ENCODE results near the gene ADRA2B.

ADRA2B gene

DNA sequence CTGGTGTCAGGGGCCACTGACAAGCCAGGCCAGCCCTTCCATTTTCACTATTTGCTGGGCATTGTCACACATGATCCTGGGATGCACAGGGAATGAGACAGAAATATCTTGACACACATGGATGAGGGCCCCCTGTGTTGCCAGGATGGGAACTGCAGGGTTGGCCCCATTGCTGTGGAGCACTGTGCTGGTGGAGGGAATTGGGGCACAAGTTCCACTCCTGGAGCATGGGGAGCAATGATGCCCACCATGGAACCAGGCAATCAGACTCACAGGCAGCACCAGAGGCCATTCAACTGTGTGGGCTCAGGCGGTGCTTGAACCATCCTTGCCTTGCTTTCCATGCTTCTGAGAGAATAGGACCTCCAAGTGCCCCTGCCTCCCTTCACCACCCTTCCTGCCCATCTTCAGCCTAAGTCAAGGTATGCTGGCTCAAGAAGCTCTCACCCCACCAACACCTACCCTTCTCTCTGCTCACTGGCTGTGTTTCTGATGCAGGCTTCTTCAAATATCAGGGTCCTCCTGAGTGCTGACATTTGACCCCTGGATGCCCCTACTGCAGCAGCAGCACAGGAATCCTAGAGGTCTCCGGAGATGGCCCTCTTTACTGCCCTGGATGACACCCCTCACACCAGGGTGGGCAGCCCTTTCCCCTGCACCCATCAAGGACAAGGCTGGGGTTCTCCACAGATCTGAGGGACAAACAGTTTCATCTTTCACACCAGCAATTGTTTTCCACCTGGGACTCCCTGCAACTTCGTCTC, 11.0 kb downstream of the ADRA2B start:
- TF ChIP-seq GATA1 (IDR thresholded peaks at IDR 0.05; ENCODE audit: low read depth, low read length): no peak
- DNase-seq: no peak

DNA sequence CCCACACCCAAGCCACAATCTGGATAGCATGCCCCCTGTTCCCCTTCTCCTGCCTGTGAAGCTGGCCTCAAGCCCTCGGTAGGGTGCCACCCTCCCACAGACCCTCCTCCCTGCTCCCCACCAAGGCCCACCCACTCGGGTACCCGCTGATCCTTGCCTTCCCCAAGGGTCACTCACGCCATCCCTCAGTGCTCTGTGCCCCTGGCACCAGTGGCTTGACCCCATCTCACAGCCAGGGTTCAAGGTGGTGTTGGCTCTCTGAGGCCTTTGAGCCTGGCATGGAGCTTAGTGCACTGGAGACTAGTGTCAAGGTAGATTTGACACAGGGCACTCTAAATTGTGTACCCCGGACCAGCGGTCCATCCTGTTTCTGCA, 11.9 kb downstream of the ADRA2B start:
- TF ChIP-seq GATA1 (IDR thresholded peaks at IDR 0.05; ENCODE audit: low read depth, low read length) (no peak), POLR2A (IDR thresholded peaks at IDR 0.05; ENCODE audit: low read length) (no peak)

DNA sequence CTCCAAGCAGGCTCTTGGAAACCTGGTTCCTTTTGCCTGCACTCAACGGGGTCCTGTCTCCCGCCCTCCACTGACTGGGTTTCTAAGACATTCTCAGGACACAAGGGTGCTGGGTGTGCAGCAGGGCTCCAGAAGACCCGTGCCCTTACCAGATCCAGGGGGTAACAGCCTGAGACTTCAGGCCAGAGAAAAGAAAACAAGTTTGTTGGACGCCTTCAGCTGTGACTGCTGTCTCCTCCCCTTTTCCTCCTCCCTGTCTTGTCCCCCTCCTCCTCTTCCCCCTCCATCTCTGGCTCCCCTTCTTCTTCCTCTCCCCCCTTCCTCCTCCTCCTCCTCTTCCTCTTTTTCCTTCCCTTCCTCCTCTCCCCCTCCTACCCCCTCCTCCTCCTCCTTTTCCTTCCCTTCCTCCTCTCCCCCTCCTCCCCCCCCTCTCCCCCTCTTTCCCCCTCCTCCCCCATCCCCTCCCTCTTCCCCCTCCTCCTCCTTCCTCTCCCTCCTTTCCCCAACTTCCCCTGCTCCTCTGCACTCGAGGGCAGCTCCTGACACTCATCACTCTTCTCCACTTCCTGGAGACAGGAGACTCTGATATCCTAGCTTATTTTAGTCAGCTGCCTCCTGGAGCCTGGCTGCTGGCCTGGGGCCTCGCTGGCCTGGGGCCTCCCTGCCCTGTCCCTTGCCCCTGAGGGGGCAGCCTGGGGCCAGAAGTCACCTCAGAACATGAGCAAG, 12.4 kb downstream of the ADRA2B start:
- TF ChIP-seq GATA1 (IDR thresholded peaks at IDR 0.05; ENCODE audit: low read depth, low read length): no peak
- TF ChIP-seq POLR2A (IDR thresholded peaks at IDR 0.05; ENCODE audit: low read length): no peak
- DNase-seq: no peak

More for the DNA sequence above, 11.9 kb downstream of the ADRA2B start:
- DNase-seq: no peak

DNA sequence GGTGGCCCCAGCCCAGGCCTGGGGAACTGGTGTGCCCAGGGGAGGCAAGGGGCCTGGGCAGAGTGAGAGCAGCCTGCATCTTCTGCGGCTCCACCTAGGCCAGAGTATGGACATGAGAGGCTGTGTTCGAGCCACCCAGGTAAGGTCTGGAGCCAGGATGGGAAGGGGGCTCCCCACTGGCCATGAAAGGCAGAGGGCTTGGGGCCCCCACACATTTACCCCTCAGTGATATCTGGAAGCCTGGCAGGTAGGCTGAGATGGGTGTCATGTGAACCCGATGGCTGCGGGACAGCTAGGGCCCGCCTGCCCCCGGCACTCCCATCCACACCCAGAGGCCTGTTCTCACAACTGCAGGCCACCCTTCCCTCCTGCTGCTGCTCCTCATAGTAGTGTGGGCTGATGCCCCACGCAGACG, 13.2 kb downstream of the ADRA2B start:
- no peak for TF ChIP-seq GATA1 (IDR thresholded peaks at IDR 0.05; ENCODE audit: low read depth, low read length)
- no peak for DNase-seq

DNA sequence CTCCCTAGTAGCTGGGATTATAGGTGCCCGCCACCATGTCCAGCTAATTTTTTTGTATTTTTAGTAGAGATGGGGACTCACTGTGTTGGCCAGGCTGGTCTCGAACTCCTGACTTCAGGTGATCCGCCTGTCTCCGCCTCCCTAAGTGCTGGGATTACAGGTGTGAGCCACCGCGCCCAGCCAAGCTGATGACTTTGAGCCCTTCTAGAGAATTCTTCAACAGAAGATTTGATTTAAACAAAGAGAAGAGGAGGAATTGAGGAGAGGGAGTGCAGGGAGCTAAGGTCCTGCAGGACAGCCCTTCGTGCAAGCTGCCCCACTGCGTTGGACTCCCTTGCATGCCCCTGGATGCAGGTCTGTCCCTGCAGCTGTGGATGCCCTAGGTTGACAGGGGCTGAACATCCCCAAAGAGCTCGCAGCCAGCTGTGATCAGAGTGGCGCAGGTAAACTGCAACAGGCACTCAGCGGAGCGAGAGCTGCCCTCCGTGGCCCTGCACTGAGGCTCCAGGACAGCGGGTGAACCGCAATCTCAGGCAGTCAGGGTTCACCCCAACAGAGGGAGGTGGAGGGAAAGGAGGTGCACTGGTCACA, 13.7 kb downstream of the ADRA2B start:
- no peak for DNase-seq
- no peak for TF ChIP-seq POLR2A (IDR thresholded peaks at IDR 0.05; ENCODE audit: low read length)

DNA sequence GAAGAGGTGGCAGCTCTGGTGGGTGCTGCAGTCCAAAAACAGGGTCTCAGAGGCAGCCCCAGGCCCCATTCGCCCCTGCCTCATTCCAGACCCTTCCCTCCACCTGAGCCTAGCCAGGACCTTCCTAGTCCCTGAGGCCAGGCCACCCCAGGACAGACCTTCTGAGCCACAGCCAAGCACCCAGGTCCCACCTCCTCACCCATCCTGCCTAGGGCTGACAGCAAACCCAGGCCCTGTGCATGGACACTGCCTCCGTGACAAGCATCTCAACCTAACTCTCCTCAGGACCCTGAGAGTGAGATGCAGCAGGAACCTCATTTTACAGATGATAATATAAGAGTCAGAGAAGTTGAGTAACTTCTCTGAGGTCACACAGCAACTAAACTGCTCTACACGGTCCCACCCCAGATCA, 15.5 kb downstream of the ADRA2B start:
- no peak for TF ChIP-seq POLR2A (IDR thresholded peaks at IDR 0.05; ENCODE audit: low read length)
- TF ChIP-seq GATA1 (IDR thresholded peaks at IDR 0.05; ENCODE audit: low read depth, low read length): no peak
- no peak for DNase-seq

DNA sequence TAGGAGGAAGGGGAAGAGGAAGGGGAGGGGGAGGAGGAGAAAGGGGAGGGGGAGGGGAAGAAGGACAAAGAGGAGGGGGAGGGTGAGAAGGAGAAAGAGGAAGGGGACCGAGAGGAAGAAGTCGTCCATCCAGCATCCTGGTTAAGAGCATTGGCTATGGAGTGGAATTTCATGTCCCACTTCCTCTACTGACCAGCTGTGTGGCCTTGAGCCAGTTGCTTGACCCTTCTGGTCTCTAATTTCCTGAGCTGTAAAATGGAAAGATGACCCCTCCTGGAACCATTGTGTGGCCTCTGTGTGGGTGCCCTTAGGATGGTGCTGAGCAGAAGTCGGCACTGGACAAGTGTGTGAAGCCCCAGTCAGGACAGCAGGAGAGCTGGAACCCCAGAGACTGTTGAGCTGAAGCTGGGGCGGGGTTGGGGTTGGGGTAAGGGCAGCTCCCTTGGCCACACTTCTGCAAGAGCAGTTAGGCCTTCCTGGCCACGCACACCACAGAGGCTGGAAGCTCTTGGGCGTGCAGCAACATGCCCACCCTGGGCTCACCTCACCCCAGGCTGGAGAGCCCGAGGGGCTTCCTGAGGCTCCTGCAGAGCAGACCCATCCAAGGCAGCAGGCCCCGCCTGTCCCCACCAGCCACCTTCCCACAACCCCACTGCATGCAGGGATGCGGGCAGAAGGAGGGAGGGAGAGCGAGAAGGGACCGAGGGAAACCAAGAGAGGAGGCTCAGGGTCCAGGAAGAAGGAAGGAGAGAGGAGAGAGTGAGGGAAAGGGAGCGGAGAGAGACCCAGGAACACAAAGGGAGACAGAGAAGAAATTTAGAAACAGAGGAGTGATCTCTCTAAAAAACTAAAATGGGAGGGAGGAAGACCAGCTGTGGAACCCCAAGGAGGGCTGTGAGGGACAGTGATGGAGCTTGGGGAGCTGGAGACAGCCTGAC, 16.2 kb downstream of the ADRA2B start:
- no peak for DNase-seq
- no peak for TF ChIP-seq GATA1 (IDR thresholded peaks at IDR 0.05; ENCODE audit: low read depth, low read length)
- TF ChIP-seq POLR2A (IDR thresholded peaks at IDR 0.05; ENCODE audit: low read length): no peak

DNA sequence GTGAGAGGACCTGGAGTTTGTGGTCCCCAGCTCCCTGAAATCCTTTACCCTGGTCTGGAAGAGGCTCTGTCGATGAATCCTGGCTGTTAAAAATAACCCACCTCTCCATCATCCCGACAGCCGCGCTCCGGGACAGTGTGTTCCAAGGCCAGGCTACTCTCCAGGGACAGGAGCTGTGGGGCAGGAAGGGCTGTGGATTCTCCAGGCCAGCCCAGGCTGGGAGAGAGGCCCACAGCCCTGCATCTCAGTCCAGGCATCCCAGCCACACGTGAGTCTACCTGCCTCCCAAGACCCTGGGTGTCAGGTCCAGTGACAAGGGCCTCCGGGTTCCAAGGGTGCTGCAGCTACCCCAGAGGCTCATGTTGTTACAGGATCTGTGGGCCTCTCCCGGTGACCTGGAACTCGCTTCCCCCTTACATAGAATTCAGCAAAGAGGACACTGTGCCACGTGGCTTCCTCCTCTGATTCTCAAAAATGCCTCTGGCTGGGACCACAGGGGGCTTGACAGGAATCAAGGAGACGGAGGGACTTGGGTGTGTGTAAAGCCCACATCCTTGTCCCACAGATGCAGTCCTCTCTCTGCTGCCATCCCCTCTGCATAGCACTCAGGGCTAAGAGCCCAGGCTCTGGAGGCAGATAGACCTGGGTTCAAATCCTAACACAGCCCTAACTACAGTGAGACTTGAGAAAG, 17.3 kb downstream of the ADRA2B start:
- no peak for DNase-seq
- TF ChIP-seq POLR2A (IDR thresholded peaks at IDR 0.05; ENCODE audit: low read length) (no peak), GATA1 (IDR thresholded peaks at IDR 0.05; ENCODE audit: low read depth, low read length) (no peak)

DNA sequence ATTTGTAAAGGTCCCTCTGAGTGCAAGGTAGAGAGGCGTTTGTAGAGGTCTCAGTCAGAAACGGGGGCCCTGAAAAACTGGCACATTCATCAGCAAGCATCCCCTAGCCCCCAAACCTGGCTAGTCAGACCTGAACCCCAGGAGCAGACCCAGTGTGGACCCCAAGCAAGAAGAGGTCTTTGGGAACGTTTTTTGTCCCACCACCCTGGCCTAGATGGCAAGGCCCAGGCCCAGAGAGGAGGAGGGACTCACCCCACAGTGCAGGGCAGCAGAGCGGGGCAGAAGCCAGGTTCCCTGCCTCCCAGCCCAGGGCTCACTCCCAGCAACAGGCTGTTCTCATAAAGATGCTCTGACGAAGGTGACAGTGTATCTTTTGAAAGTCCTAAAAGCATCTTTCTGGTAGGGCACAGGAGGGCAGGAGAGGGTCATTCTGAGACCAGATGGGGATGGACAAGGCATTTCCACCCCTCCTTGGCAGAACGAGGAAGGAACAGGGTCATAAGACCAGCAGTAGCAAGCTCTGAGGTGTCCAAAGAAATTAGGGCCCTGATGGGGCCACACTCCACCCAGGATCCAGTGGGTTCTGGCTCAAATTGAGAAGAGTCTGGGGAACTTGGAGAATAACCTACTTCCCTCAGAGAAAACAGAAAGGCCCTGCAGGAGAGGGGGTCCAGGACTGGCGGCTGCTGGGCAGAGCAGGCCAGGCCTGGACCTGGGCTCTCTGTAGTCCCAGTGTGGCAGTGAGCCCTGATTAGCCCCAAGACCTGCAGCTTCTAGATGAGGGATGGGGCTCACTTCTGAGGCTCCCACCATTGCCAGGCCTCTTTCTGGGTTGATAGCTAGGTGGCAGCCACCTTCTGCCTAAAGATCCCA, 18.2 kb downstream of the ADRA2B start:
- TF ChIP-seq GATA1 (IDR thresholded peaks at IDR 0.05; ENCODE audit: low read depth, low read length): no peak
- TF ChIP-seq POLR2A (IDR thresholded peaks at IDR 0.05; ENCODE audit: low read length): no peak

DNA sequence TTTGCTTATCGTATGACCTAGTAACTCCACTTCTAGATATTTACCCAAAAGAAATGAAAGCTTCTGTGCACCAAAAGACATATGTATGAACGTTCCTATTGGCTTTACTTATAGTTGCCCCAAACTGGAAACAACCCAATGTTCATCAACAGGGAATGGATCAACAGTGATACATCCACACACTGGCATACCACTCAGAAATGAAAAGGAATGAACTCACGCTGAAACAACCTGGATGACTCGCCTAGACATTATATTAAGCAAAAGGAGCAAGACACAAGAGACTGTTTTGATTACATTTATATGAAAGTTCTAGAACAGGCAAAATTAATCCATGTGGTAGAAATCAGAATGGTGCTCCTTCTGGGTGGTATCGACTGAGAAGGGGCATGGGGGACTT, 18.9 kb downstream of the ADRA2B start:
- no peak for DNase-seq
- TF ChIP-seq POLR2A (IDR thresholded peaks at IDR 0.05; ENCODE audit: low read length) (no peak), GATA1 (IDR thresholded peaks at IDR 0.05; ENCODE audit: low read depth, low read length) (no peak)

More for the DNA sequence above, 18.2 kb downstream of the ADRA2B start:
- no peak for DNase-seq

DNA sequence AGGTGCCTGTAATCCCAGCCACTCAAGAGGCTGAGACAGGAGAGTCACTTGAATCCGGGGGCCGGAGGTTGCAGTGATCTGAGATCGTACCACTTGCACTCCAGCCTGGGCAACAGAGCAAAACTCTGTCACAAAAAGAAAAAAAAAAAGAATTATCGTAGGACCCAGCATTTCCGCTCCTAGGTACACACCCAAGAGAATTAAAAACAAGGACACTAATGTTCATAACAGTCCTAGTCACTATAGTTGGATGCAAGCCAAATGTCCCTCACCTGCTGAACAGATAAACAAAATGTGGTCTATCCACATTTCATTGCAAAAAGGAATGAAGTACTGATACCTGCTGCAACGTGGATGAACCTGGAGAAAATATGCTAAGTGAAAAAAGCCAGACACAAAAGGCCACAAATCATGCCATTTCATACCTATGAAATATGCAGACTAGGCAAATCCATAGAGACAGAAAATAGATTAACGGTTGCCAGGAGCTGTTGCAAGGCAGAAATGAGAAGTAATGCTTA, 21.2 kb downstream of the ADRA2B start:
- no peak for TF ChIP-seq POLR2A (IDR thresholded peaks at IDR 0.05; ENCODE audit: low read length)
- TF ChIP-seq GATA1 (IDR thresholded peaks at IDR 0.05; ENCODE audit: low read depth, low read length): no peak
- peak; percentile 18 to 19 for DNase-seq

DNA sequence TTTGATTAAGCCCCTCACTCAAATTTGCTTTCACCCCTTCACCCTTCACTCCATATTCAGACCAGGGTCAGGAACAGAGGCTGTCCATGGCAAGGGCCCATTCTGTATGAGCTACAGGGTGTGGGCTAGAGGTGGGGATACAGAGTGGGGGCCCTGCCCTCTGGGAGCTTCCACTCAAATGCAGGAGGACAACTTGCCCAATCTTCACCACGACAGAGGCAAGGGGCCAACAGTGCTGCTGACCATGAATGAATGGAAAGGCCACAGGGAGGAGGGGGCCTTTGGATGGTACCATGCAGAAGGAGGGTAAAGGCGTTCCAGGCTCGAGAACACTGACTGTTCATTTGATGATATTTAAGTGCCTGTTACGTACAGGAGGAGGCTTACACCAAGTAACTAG, 22.8 kb downstream of the ADRA2B start:
- DNase-seq: no peak
- TF ChIP-seq POLR2A (IDR thresholded peaks at IDR 0.05; ENCODE audit: low read length) (no peak), GATA1 (IDR thresholded peaks at IDR 0.05; ENCODE audit: low read depth, low read length) (no peak)

Measured in erythroblast (primary cell).